ENCODE results near the gene JAZF1. TPM values are rescaled to one million over a fixed set of nuclear protein-coding genes. Genes with fewer than 3 reads are reported as not detected.

Gene JAZF1
- polyA plus RNA-seq, 1 experiment, result 18.0 TPM

GRCh38 chr7:27873981-27874957 lies 306.3 kb downstream of the JAZF1 start:
- no peak for DNase-seq (ENCODE audit: low read depth, low spot score)
- no peak overlapping the region for H3K4me3 ChIP-seq (ENCODE audit: low read depth, low read length)
- ChIA-PET POLR2A (no interaction called here), CTCF (no interaction called here)
- no peaks in the 10 kb centered on the region for H3K9me3 ChIP-seq (ENCODE audit: control insufficient read depth, insufficient read depth, low read length)
- TF ChIP-seq CTCF (IDR thresholded peaks at IDR 0.05; ENCODE audit: low read depth, low read length), result no peak
- H3K27ac ChIP-seq (ENCODE audit: low read depth, low read length), result no peak overlapping the region
- no peaks in the 10 kb centered on the region for H3K27me3 ChIP-seq (ENCODE audit: control insufficient read depth, insufficient read depth, low read length)

DNA sequence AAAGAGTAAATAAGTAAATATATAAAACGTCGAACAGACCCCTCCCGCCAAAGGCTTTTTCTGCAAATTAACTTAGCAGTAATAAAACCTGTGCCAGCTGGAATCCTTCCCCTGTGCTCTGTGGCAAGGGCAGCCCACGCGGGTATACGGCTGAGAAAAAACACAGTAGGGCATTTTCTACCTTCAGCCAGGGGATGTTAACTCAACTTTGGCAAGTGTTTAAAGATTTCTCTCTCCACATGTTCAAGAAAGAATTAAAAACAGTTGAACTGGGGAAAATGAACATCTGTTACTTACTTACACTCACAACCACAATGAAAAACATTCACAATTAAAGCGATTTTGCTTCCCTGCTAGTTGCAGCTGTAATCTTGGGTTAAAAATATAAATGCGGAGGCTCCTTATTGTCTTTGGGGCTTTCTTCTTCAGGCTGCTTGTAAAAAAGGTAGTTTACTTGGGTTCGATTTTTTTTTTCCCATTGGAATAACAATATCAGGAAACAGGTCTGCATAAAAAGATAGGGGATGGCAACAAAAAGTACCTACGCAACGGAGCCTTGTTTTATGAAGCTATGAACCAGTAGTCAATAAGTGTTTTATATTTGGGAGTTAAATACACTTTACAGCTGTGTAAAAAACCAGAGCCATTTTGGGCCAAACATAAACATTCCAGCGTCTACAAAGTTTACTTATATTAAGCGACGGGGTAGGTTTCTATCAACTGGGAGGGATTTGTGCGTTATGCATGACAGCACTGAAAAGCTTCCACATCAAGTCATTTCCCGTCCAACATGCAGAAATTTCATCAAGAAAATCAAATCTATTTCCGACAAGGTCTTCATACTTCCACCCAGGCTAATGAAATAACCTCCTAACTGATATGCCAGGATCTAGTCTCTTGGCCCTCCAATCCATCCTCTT lies 308.0 kb downstream of the JAZF1 start:
- Histone ChIP-seq H3K4me3 (ENCODE audit: low read depth, low read length) (no peak overlapping the region), H3K9me3 (ENCODE audit: control insufficient read depth, insufficient read depth, low read length) (peaks cover 4% of the 10 kb centered on the region; the same call in 1 of the 2 replicates), H3K27ac (ENCODE audit: low read depth, low read length) (no peak overlapping the region), H3K27me3 (ENCODE audit: control insufficient read depth, insufficient read depth, low read length) (no peaks in the 10 kb centered on the region)
- TF ChIP-seq CTCF (IDR thresholded peaks at IDR 0.05; ENCODE audit: low read depth, low read length), result no peak
- ChIA-PET POLR2A (no interaction called here), CTCF (interaction anchor here (0.6 kb wide), 1 partner anchor 1055 kb away, joined by 4 read pairs; no protein-coding TSS in a partner anchor)
- no peak for DNase-seq (ENCODE audit: low read depth, low spot score)

DNA sequence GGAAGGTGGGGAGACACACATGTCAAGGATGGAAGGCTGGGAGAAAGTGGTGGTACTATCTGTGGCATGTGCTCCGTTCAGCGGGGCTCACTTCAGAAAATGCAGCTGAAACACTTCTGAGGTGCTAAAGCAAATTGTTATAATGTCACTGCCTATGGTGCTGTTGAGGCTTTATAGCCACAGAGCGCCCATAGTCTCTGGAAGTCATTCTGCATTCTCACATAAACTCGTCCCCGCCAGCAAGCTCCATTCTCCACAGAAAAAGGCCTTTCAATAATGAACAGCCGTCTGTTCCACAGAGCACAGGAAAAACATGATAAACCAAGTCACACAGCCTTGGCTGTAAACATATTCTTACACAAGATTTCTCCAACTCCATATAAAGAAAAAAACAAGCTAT lies 308.7 kb downstream of the JAZF1 start:
- ChIA-PET POLR2A (no interaction called here), CTCF (interaction anchor here (0.6 kb wide), 1 partner anchor 1055 kb away, joined by 4 read pairs; no protein-coding TSS in a partner anchor)
- peaks cover 4% of the 10 kb centered on the region; the same call in 1 of the 2 replicates for H3K9me3 ChIP-seq (ENCODE audit: control insufficient read depth, insufficient read depth, low read length)
- no peak for DNase-seq (ENCODE audit: low read depth, low spot score)
- no peak for TF ChIP-seq CTCF (IDR thresholded peaks at IDR 0.05; ENCODE audit: low read depth, low read length)
- no peaks in the 10 kb centered on the region for H3K27me3 ChIP-seq (ENCODE audit: control insufficient read depth, insufficient read depth, low read length)
- H3K4me3 ChIP-seq (ENCODE audit: low read depth, low read length), result no peak overlapping the region
- H3K27ac ChIP-seq (ENCODE audit: low read depth, low read length), result no peak overlapping the region

DNA sequence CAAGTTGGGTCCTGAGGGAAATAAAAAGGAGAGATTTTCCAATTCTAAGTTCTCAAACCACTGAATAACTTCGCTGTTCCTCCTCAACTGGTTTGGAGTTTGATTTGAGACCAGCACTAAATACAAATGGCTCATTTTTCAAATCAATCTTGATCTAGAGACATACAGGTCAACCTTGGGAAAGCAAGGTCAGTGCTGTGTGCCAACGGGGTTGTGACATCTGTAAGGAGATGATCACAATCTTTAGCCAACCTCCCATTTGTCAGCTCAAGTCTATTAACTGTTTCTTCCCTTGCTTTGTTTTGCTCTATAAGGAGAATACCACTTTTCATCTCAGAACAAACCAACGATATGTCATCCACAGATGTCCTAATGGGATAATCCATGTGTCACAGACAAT lies 309.5 kb downstream of the JAZF1 start:
- Histone ChIP-seq H3K27me3 (ENCODE audit: control insufficient read depth, insufficient read depth, low read length) (no peaks in the 10 kb centered on the region), H3K4me3 (ENCODE audit: low read depth, low read length) (no peak overlapping the region), H3K9me3 (ENCODE audit: control insufficient read depth, insufficient read depth, low read length) (peaks cover 4% of the 10 kb centered on the region; the same call in 1 of the 2 replicates), H3K27ac (ENCODE audit: low read depth, low read length) (no peak overlapping the region)
- CTCF ChIA-PET, result no interaction called here
- POLR2A ChIA-PET, result no interaction called here
- no peak for TF ChIP-seq CTCF (IDR thresholded peaks at IDR 0.05; ENCODE audit: low read depth, low read length)
- DNase-seq (ENCODE audit: low read depth, low spot score), result no peak

All from AG04450 (cell line).